HG03520 (cell line): ENCODE results near the gene KRTAP26-1.

Experiments used
- ATAC-seq: cut with Tn5 transposase; IDR thresholded peaks from one replicate; pipeline ENCODE4 v1.9.1; 2021; ENCODE audit warnings: mild to moderate bottlenecking, moderate library complexity; ENCODE audit not compliant: unreplicated experiment

KRTAP26-1 gene

GRCh38 chr21:30271611-30272010 is 48.5 kb downstream of the KRTAP26-1 start:
- no peak for ATAC-seq

- no peak for ATAC-seq
These were observed 49.0 kb downstream of the KRTAP26-1 start for GRCh38 chr21:30271156-30271555.

- no peak for ATAC-seq
These were observed 50.1 kb downstream of the KRTAP26-1 start for GRCh38 chr21:30269803-30270530.
